Endodermal cell (in vitro differentiated cells): ENCODE data around the gene SIMC1. TPM values are rescaled to one million over a fixed set of nuclear protein-coding genes. Genes with fewer than 3 reads are reported as not detected.
"Not testable (repeated sequence)": the region's sequence is repeated elsewhere in the genome, so short reads cannot be mapped to it uniquely, and the experiment has no call there.

Experiments
- DNase-seq: peaks from one replicate; pipeline ENCODE4 v3.0.0-alpha.2; 2017
- H3K27ac ChIP-seq: 2 replicates; pipeline ENCODE4 v1.5.1; 2013; ENCODE audit warnings: mild to moderate bottlenecking, low read depth, low read length, moderate library complexity
- H3K27me3 ChIP-seq: 2 replicates; pipeline ENCODE4 v1.6.1; 2013; ENCODE audit warnings: mild to moderate bottlenecking, low read length, moderate library complexity; ENCODE audit not compliant: insufficient read depth, control insufficient read depth, poor library complexity, severe bottlenecking
- H3K36me3 ChIP-seq: 2 replicates; pipeline ENCODE4 v1.7.0; 2013; ENCODE audit warnings: mild to moderate bottlenecking, low read length, moderate library complexity; ENCODE audit not compliant: control insufficient read depth, insufficient read depth
- H3K4me1 ChIP-seq: one replicate; pipeline ENCODE4 v1.7.0; 2013; ENCODE audit warnings: low read length; ENCODE audit not compliant: control insufficient read depth, insufficient read depth
- H3K4me3 ChIP-seq: 2 replicates; pipeline ENCODE4 v1.5.1; 2013; ENCODE audit warnings: mild to moderate bottlenecking, low read length, moderate library complexity
- H3K9ac ChIP-seq: 2 replicates; pipeline ENCODE4 v1.6.1; 2013; ENCODE audit warnings: mild to moderate bottlenecking, low read length, moderate library complexity; ENCODE audit not compliant: poor library complexity, severe bottlenecking; ENCODE audit errors: extremely low read depth
- H3K9me3 ChIP-seq: 2 replicates; pipeline ENCODE4 v1.6.1; 2013; ENCODE audit warnings: mild to moderate bottlenecking, low read length, moderate library complexity; ENCODE audit not compliant: control insufficient read depth
- H3K27ac Mint-ChIP-seq: 2 replicates; pipeline ENCODE4 v1.8.0; 2020; ENCODE audit warnings: mixed read lengths
- H3K27me3 Mint-ChIP-seq: 2 replicates; pipeline ENCODE4 v1.8.0; 2021; ENCODE audit warnings: mild to moderate bottlenecking, mixed read lengths; ENCODE audit not compliant: insufficient read depth
- H3K36me3 Mint-ChIP-seq: 2 replicates; pipeline ENCODE4 v1.8.0; 2020; ENCODE audit warnings: low read depth, mixed read lengths
- H3K4me1 Mint-ChIP-seq: 2 replicates; pipeline ENCODE4 v1.8.0; 2020; ENCODE audit warnings: mixed read lengths
- H3K4me3 Mint-ChIP-seq: 2 replicates; pipeline ENCODE4 v1.8.0; 2020; ENCODE audit warnings: mild to moderate bottlenecking, moderate library complexity, mixed read lengths
- H3K9me3 Mint-ChIP-seq: 2 replicates; pipeline ENCODE4 v1.8.0; 2020; ENCODE audit warnings: mild to moderate bottlenecking, mixed read lengths
- WGBS, 2 experiments: methylation state at CpG; one replicate each; pipeline versions ENCODE4 v1.1.5 to v1.1.7; 2013; ENCODE audit warnings: missing lambda C conversion rate in 2 of 2, mixed read lengths in 1 of 2; ENCODE audit not compliant: insufficient coverage in 1 of 2, insufficient read length in 1 of 2; 5-methylcytosine and 5-hydroxymethylcytosine counted together
- total RNA-seq, 2 donors: library from RNA; stranded (reverse); fragmentation: NEBNext Ultra II Directional in 1 of 2; extraction: Animal tissue kit (Norgen Biotek cat#: 25700) in 1 of 2; gene quantifications; 2 replicates in 1 of 2; 3 replicates in 1 of 2; pipeline ENCODE4 v1.2.1, GENCODE V29; 2021

The SIMC1 gene
- total RNA-seq, 2 donors from 2014 or later = 23.5 to 35.8 TPM

DNA sequence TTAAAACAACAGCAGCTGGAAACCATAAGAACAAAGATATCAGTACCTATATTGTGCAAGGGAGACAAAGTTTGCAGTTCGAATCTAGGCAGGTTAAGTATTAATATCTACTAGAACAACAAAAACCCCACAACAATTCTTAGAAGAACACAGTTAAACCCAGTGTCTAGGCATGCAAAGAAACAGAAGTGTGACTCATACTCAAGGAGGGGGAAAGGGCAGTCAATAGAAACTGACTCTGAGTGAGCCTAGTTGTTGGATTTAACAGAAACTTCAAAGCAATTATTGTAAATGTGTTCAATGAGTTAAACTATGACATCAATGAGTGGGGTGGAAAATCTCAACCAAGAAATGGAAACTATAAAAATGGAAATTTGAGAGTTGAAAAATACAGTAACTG, 28.2 kb downstream of the SIMC1 start:
- peaks cover 35% of the 10 kb centered on the region for H3K36me3 Mint-ChIP-seq
- H3K4me1 Mint-ChIP-seq, DNase-seq, H3K27ac ChIP-seq, H3K27ac Mint-ChIP-seq, H3K4me3 Mint-ChIP-seq, H3K27me3 ChIP-seq, H3K36me3 ChIP-seq, H3K4me3 ChIP-seq, H3K4me1 ChIP-seq, H3K9ac ChIP-seq, H3K27me3 Mint-ChIP-seq: not testable (repeated sequence)
- peaks cover 31% of the 10 kb centered on the region for H3K9me3 Mint-ChIP-seq
- peaks cover 15% of the 10 kb centered on the region for H3K9me3 ChIP-seq
- no CpG with 5 or more reads among the region's 1 CpG for WGBS, 2 experiments

DNA sequence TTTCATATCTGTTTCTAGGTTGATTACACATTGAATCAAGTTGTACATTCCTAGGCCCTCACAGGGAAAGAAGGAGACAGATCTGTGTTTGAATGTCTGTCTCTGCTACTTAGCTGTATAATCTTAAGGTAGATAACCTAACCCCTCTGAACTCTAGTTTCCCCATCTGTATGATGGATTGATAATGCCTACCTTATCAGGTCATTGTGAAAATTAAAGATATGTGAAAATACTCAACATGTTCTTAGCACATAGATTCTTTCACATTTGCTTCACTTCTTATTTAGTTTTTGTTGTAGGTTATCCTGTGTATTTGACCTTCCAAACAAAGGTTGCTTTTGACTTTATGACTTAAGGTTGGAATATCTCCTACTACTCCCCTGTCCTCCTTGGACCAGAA, 50.8 kb downstream of the SIMC1 start:
- H3K36me3 ChIP-seq, H3K27me3 Mint-ChIP-seq, DNase-seq, H3K9ac ChIP-seq, H3K9me3 ChIP-seq, H3K4me1 Mint-ChIP-seq, H3K4me1 ChIP-seq, H3K27ac ChIP-seq, H3K4me3 ChIP-seq, H3K27me3 ChIP-seq, H3K27ac Mint-ChIP-seq, H3K4me3 Mint-ChIP-seq: not testable (repeated sequence)
- peaks cover 15% of the 10 kb centered on the region for H3K36me3 Mint-ChIP-seq
- H3K9me3 Mint-ChIP-seq = peaks cover 18% of the 10 kb centered on the region

DNA sequence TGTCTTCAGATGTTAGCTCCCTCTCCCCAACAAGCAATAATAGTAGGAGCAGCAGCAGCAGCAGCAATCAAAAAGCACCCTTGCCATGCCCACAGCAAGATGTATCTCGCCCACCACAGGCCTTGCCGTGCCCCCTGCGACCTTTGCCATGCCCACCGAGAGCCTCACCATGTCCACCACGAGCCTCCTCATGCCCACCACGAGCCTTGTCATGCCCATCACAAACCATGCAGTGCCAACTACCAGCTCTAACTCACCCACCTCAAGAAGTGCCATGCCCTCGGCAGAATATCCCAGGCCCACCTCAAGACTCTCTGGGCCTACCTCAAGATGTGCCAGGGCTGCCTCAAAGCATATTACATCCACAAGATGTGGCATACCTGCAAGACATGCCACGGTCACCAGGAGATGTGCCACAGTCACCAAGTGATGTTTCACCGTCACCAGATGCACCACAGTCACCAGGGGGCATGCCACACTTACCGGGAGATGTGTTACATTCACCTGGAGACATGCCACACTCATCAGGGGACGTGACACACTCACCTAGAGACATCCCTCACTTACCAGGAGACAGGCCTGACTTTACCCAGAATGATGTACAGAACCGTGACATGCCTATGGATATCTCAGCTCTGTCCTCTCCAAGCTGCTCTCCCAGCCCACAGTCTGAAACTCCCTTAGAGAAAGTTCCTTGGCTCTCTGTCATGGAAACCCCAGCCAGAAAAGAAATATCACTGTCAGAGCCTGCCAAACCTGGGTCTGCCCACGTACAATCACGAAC, 52.0 kb downstream of the SIMC1 start:
- not testable (repeated sequence) for H3K27me3 Mint-ChIP-seq, H3K36me3 ChIP-seq, H3K4me3 Mint-ChIP-seq, H3K27ac ChIP-seq, H3K9me3 ChIP-seq, DNase-seq, H3K9ac ChIP-seq, H3K4me1 ChIP-seq, H3K4me1 Mint-ChIP-seq, H3K27me3 ChIP-seq, H3K9me3 Mint-ChIP-seq, H3K27ac Mint-ChIP-seq, H3K4me3 ChIP-seq
- 70 to 94% methylated on average over 2 to 13 of the region's 14 CpGs for WGBS, 2 experiments
- H3K36me3 Mint-ChIP-seq = peaks cover 17% of the 10 kb centered on the region

DNA sequence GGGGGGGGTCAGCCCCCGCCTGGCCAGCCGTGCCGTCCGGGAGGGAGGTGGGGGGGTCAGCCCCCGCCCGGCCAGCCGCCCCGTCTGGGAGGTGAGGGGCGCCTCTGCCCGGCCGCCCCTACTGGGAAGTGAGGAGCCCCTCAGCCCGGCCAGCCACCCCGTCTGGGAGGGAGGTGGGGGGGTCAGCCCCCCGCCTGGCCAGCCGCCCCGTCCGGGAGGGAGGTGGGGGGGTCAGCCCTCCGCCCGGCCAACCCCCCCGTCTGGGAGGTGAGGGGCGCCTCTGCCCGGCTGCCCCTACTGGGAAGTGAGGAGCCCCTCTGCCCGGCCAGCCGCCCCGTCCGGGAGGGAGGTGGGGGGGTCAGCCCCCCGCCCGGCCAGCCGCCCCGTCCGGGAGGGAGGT, 67.1 kb downstream of the SIMC1 start:
- not testable (repeated sequence) for H3K4me3 ChIP-seq, H3K27ac Mint-ChIP-seq, H3K27me3 ChIP-seq, H3K27me3 Mint-ChIP-seq, H3K27ac ChIP-seq, H3K4me1 ChIP-seq, DNase-seq, H3K4me3 Mint-ChIP-seq, H3K4me1 Mint-ChIP-seq, H3K9ac ChIP-seq
- Mint-ChIP-seq H3K9me3 (peaks cover 37% of the 10 kb centered on the region), H3K36me3 (peaks cover 55% of the 10 kb centered on the region)
- WGBS, 2 experiments = 100% methylated on average over 7 of the region's 31 CpGs; no CpG with 5 or more reads in 1 of the 2 experiments
- Histone ChIP-seq H3K36me3 (peaks cover 45% of the 10 kb centered on the region), H3K9me3 (peaks cover 30% of the 10 kb centered on the region)
